HL-60 (cell line): ENCODE data around the gene RAD51C.

ENCODE experiments used
- POLR2AphosphoS5 ChIP-seq: IDR thresholded peaks from 2 replicates; pipeline ENCODE4 v1.6.1; 2012; ENCODE audit warnings: low read depth
- TF ChIP-seq, protein P1 (sequence below): IDR thresholded peaks from one replicate; pipeline ENCODE4 v1.5.1; 2011; ENCODE audit warnings: low read length, control low read depth, inconsistent platforms; ENCODE audit not compliant: insufficient read depth
- TF ChIP-seq, protein P2 (sequence below): IDR thresholded peaks from 2 replicates; pipeline ENCODE4 v1.6.1; 2012; ENCODE audit warnings: low read depth; ENCODE audit not compliant: insufficient replicate concordance

DNA sequence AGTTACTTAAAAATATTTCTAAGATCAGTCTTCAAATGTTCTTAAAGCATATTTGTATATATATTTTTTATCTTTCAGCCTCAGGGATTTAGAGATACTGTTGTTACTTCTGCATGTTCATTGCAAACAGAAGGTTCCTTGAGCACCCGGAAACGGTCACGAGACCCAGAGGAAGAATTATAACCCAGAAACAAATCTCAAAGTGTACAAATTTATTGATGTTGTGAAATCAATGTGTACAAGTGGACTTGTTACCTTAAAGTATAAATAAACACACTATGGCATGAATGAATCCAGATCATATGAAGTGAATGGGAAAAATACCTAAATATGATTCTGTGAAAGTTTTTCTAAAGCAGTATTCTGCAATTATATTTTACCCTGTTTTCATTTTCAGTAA is 41.6 kb downstream of the RAD51C start:
- TF ChIP-seq, protein P1, sequence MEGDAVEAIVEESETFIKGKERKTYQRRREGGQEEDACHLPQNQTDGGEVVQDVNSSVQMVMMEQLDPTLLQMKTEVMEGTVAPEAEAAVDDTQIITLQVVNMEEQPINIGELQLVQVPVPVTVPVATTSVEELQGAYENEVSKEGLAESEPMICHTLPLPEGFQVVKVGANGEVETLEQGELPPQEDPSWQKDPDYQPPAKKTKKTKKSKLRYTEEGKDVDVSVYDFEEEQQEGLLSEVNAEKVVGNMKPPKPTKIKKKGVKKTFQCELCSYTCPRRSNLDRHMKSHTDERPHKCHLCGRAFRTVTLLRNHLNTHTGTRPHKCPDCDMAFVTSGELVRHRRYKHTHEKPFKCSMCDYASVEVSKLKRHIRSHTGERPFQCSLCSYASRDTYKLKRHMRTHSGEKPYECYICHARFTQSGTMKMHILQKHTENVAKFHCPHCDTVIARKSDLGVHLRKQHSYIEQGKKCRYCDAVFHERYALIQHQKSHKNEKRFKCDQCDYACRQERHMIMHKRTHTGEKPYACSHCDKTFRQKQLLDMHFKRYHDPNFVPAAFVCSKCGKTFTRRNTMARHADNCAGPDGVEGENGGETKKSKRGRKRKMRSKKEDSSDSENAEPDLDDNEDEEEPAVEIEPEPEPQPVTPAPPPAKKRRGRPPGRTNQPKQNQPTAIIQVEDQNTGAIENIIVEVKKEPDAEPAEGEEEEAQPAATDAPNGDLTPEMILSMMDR, result no peak
- TF ChIP-seq, protein P2, sequence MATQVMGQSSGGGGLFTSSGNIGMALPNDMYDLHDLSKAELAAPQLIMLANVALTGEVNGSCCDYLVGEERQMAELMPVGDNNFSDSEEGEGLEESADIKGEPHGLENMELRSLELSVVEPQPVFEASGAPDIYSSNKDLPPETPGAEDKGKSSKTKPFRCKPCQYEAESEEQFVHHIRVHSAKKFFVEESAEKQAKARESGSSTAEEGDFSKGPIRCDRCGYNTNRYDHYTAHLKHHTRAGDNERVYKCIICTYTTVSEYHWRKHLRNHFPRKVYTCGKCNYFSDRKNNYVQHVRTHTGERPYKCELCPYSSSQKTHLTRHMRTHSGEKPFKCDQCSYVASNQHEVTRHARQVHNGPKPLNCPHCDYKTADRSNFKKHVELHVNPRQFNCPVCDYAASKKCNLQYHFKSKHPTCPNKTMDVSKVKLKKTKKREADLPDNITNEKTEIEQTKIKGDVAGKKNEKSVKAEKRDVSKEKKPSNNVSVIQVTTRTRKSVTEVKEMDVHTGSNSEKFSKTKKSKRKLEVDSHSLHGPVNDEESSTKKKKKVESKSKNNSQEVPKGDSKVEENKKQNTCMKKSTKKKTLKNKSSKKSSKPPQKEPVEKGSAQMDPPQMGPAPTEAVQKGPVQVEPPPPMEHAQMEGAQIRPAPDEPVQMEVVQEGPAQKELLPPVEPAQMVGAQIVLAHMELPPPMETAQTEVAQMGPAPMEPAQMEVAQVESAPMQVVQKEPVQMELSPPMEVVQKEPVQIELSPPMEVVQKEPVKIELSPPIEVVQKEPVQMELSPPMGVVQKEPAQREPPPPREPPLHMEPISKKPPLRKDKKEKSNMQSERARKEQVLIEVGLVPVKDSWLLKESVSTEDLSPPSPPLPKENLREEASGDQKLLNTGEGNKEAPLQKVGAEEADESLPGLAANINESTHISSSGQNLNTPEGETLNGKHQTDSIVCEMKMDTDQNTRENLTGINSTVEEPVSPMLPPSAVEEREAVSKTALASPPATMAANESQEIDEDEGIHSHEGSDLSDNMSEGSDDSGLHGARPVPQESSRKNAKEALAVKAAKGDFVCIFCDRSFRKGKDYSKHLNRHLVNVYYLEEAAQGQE, result no peak
- no peak for TF ChIP-seq POLR2AphosphoS5
